Measurements from ENCODE around the gene DIPK1C. TPM values are rescaled to one million over a fixed set of nuclear protein-coding genes. Genes with fewer than 3 reads are reported as not detected.

DIPK1C gene
- total and polyA plus RNA-seq, 9 of the 15 experiments (the other 6 are each of a cell fraction or from before 2014, with no cell fraction given): 0.04 to 0.32 (median 0.15) TPM; not detected in 2

DNA sequence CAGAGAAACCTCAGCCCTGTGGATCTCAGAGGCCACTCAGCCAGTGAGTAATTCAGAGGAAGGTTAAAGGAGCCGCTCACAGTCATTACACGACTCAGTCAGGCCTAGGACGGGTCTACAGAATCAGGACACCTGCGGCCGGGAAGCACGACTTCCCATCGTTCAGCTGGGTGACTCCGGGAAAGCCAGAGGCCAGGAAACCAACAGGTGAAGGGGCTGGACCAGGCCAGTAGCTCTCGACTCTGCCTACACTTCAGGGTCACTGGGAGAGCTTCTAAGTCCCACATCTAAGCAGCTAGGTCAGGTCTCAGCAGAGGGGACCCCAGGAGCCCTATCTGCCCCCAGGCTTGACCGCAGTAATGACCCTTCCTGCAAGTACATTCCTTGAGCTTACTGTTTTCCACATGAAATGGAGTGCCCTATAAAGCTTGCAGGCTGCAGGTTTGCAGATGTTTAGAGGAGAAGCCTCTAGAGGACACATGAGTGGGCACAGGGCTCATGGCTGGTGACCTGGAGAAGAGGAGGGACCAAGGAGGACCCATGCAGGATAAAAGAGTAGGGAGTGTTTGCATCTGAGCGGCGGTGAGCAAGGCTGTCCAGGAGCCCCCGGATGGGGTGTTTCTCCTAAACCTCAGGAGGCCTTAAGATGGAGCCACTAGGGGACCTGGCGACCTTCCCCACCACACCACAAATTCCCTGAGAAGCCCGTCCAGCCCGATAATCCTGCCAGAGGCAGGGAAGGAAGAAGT, 9.5 kb downstream of the DIPK1C start (continued):
- TF ChIP-seq BCOR (IDR thresholded peaks at IDR 0.05) (no peak), HDAC8 (tag; IDR thresholded peaks at IDR 0.05) (no peak)
- TF ChIP-seq, protein P1, sequence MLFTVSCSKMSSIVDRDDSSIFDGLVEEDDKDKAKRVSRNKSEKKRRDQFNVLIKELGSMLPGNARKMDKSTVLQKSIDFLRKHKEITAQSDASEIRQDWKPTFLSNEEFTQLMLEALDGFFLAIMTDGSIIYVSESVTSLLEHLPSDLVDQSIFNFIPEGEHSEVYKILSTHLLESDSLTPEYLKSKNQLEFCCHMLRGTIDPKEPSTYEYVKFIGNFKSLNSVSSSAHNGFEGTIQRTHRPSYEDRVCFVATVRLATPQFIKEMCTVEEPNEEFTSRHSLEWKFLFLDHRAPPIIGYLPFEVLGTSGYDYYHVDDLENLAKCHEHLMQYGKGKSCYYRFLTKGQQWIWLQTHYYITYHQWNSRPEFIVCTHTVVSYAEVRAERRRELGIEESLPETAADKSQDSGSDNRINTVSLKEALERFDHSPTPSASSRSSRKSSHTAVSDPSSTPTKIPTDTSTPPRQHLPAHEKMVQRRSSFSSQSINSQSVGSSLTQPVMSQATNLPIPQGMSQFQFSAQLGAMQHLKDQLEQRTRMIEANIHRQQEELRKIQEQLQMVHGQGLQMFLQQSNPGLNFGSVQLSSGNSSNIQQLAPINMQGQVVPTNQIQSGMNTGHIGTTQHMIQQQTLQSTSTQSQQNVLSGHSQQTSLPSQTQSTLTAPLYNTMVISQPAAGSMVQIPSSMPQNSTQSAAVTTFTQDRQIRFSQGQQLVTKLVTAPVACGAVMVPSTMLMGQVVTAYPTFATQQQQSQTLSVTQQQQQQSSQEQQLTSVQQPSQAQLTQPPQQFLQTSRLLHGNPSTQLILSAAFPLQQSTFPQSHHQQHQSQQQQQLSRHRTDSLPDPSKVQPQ (CRISPR knock-in tag; IDR thresholded peaks at IDR 0.05; ENCODE audit: borderline replicate concordance): no peak
- TF ChIP-seq, protein P2, sequence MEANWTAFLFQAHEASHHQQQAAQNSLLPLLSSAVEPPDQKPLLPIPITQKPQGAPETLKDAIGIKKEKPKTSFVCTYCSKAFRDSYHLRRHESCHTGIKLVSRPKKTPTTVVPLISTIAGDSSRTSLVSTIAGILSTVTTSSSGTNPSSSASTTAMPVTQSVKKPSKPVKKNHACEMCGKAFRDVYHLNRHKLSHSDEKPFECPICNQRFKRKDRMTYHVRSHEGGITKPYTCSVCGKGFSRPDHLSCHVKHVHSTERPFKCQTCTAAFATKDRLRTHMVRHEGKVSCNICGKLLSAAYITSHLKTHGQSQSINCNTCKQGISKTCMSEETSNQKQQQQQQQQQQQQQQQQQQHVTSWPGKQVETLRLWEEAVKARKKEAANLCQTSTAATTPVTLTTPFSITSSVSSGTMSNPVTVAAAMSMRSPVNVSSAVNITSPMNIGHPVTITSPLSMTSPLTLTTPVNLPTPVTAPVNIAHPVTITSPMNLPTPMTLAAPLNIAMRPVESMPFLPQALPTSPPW (CRISPR knock-in tag; IDR thresholded peaks at IDR 0.05): no peak
